ENCODE results near the gene USP35.
"Not testable (repeated sequence)": the region's sequence is repeated elsewhere in the genome, so short reads cannot be mapped to it uniquely, and the experiment has no call there.

Gene USP35

GRCh38 chr11:78170874-78171549, 17.7 kb upstream of the USP35 start:
- DNase-seq = no peak

GRCh38 chr11:78171951-78172350, 16.8 kb upstream of the USP35 start:
- DNase-seq = no peak

GRCh38 chr11:78175862-78176261, 12.9 kb upstream of the USP35 start:
- not testable (repeated sequence) for DNase-seq

GRCh38 chr11:78176605-78177141, 12.0 kb upstream of the USP35 start:
- DNase-seq = no peak

GRCh38 chr11:78177216-78177615, 11.5 kb upstream of the USP35 start:
- no peak for DNase-seq

GRCh38 chr11:78179459-78180071, 9.2 kb upstream of the USP35 start:
- DNase-seq = no peak

- no peak for DNase-seq
Measured at GRCh38 chr11:78180751-78181150, 8.0 kb upstream of the USP35 start.

- no peak for DNase-seq
Measured at GRCh38 chr11:78181185-78181584, 7.5 kb upstream of the USP35 start.

- no peak for DNase-seq
Measured at GRCh38 chr11:78187366-78188285, 1.1 kb upstream of the USP35 start.

GRCh38 chr11:78189174-78189724, 530 bp downstream of the USP35 start:
- no peak for DNase-seq

GRCh38 chr11:78189851-78190250, 1.1 kb downstream of the USP35 start:
- no peak for DNase-seq

GRCh38 chr11:78190374-78190773, 1.7 kb downstream of the USP35 start:
- DNase-seq = no peak

GRCh38 chr11:78190871-78191538, 2.3 kb downstream of the USP35 start:
- DNase-seq = no peak

GRCh38 chr11:78192223-78192719, 3.6 kb downstream of the USP35 start:
- no peak for DNase-seq

- DNase-seq = no peak
Measured at GRCh38 chr11:78192911-78193351, 4.2 kb downstream of the USP35 start.

- no peak for DNase-seq
Measured at GRCh38 chr11:78193806-78194205, 5.1 kb downstream of the USP35 start.

GRCh38 chr11:78194490-78194889, 5.8 kb downstream of the USP35 start:
- no peak for DNase-seq

- DNase-seq = no peak
Measured at GRCh38 chr11:78195917-78196560, 7.3 kb downstream of the USP35 start.

- no peak for DNase-seq
Measured at GRCh38 chr11:78196661-78197091, 8.0 kb downstream of the USP35 start.

GRCh38 chr11:78197816-78198215, 9.1 kb downstream of the USP35 start:
- no peak for DNase-seq

- no peak for DNase-seq
Measured at GRCh38 chr11:78199015-78199652, 10.4 kb downstream of the USP35 start.

Data from DMS153 (cell line).